Measurements from ENCODE around the gene VRK1.

DNA sequence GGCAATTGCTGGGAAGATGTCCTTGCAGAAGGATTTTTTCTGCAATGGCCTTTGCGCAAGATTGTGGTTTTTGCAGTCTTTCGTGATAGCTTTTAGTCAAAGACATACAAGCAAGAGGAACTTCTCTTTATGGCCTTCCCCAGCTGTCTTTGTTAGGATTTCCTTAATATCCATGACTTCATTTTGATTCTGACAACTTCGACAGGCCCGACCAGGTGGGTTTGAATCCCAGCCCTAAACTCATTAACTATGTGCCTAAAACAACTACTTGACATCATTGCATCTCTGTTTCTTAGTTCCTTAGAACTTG lies 13.3 kb upstream of the VRK1 start:
- TF ChIP-seq EP300 (IDR thresholded peaks at IDR 0.05; ENCODE audit: borderline replicate concordance) (no peak), TAF1 (IDR thresholded peaks at IDR 0.05; ENCODE audit: low read depth) (no peak), NFIC (IDR thresholded peaks at IDR 0.05) (no peak), CEBPB (IDR thresholded peaks at IDR 0.05) (no peak), RAD21 (IDR thresholded peaks at IDR 0.05; ENCODE audit: low read depth) (no peak), CREB1 (IDR thresholded peaks at IDR 0.05; ENCODE audit: low read depth) (no peak), TCF12 (IDR thresholded peaks at IDR 0.05; ENCODE audit: low read depth) (no peak), FOXM1 (IDR thresholded peaks at IDR 0.05; ENCODE audit: borderline replicate concordance, low read depth) (no peak), YY1 (IDR thresholded peaks at IDR 0.05; ENCODE audit: low read depth) (no peak)
- TF ChIP-seq, protein P1, sequence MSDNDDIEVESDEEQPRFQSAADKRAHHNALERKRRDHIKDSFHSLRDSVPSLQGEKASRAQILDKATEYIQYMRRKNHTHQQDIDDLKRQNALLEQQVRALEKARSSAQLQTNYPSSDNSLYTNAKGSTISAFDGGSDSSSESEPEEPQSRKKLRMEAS (IDR thresholded peaks at IDR 0.05): no peak
- TF ChIP-seq, protein P2, sequence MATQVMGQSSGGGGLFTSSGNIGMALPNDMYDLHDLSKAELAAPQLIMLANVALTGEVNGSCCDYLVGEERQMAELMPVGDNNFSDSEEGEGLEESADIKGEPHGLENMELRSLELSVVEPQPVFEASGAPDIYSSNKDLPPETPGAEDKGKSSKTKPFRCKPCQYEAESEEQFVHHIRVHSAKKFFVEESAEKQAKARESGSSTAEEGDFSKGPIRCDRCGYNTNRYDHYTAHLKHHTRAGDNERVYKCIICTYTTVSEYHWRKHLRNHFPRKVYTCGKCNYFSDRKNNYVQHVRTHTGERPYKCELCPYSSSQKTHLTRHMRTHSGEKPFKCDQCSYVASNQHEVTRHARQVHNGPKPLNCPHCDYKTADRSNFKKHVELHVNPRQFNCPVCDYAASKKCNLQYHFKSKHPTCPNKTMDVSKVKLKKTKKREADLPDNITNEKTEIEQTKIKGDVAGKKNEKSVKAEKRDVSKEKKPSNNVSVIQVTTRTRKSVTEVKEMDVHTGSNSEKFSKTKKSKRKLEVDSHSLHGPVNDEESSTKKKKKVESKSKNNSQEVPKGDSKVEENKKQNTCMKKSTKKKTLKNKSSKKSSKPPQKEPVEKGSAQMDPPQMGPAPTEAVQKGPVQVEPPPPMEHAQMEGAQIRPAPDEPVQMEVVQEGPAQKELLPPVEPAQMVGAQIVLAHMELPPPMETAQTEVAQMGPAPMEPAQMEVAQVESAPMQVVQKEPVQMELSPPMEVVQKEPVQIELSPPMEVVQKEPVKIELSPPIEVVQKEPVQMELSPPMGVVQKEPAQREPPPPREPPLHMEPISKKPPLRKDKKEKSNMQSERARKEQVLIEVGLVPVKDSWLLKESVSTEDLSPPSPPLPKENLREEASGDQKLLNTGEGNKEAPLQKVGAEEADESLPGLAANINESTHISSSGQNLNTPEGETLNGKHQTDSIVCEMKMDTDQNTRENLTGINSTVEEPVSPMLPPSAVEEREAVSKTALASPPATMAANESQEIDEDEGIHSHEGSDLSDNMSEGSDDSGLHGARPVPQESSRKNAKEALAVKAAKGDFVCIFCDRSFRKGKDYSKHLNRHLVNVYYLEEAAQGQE (IDR thresholded peaks at IDR 0.05; ENCODE audit: low read depth): no peak

Data from Ishikawa (cell line).